PC-3 (cell line): ENCODE data around the gene LEKR1.

Source experiments
- CTCF ChIP-seq: fragments of 300-600 bp; sonication (generic); conservative IDR thresholded peaks from 2 replicates; pipeline ENCODE4 v1.5.1; 2017; ENCODE audit warnings: antibody characterized with exemption, low read depth, mild to moderate bottlenecking, low read length
- EZH2 ChIP-seq: fragments of 300-600 bp; sonication (generic); IDR thresholded peaks from one replicate; pipeline ENCODE4 v1.6.1; 2017; ENCODE audit warnings: antibody characterized with exemption, mild to moderate bottlenecking, low read length; ENCODE audit not compliant: unreplicated experiment
- EZH2phosphoT487 ChIP-seq: fragments of 300-600 bp; sonication (generic); IDR thresholded peaks from 2 replicates; pipeline ENCODE4 v1.6.1; 2018; ENCODE audit warnings: mild to moderate bottlenecking, antibody characterized with exemption, low read length, borderline replicate concordance

- TF ChIP-seq CTCF (no peak), EZH2 (no peak), EZH2phosphoT487 (no peak)
Measured at GRCh38 chr3:156939315-156939714, 113.2 kb downstream of the LEKR1 start.
